Esophagus (tissue), 2 donors: ENCODE results near the gene HS6ST2. TPM values are rescaled to one million over a fixed set of nuclear protein-coding genes. Genes with fewer than 3 reads are reported as not detected.
"Not testable (repeated sequence)": the region's sequence is repeated elsewhere in the genome, so short reads cannot be mapped to it uniquely, and the experiment has no call there.

ENCODE experiments used
- H3K27ac ChIP-seq, 2 donors: one replicate each; pipeline ENCODE4 v1.5.1; 2013; ENCODE audit warnings: low read depth in 2 of 2, mild to moderate bottlenecking in 2 of 2, inconsistent platforms in 1 of 2, low read length in 1 of 2, moderate library complexity in 1 of 2
- H3K27me3 ChIP-seq, 2 donors: one replicate each; pipeline ENCODE4 v1.6.1; 2013; ENCODE audit warnings: low read length in 2 of 2, control low read depth in 1 of 2, mild to moderate bottlenecking in 1 of 2; ENCODE audit not compliant: insufficient read depth in 2 of 2, control insufficient read depth in 1 of 2
- H3K36me3 ChIP-seq, 2 donors: one replicate each; pipeline ENCODE4 v1.6.1; 2013; ENCODE audit warnings: low read length in 1 of 2; ENCODE audit not compliant: control insufficient read depth in 2 of 2, insufficient read depth in 2 of 2
- H3K4me1 ChIP-seq, 2 donors: one replicate each; pipeline ENCODE4 v1.6.1; 2013; ENCODE audit warnings: low read length in 1 of 2; ENCODE audit not compliant: control insufficient read depth in 2 of 2, insufficient read depth in 2 of 2
- H3K4me3 ChIP-seq, 2 donors: one replicate each; pipeline ENCODE4 v1.5.1; 2013; ENCODE audit warnings: low read length in 2 of 2, mild to moderate bottlenecking in 2 of 2, low read depth in 1 of 2, moderate library complexity in 1 of 2
- H3K9me3 ChIP-seq, 2 donors: one replicate each; pipeline ENCODE4 v1.6.1; 2013; ENCODE audit warnings: mild to moderate bottlenecking in 2 of 2, low read depth in 1 of 2, low read length in 1 of 2, moderate library complexity in 1 of 2; ENCODE audit not compliant: control insufficient read depth in 2 of 2, insufficient read depth in 1 of 2
- WGBS, 2 donors: extraction: QIAGEN DNeasy Blood & Tissue Kit; methylation state at CpG; one replicate each; pipeline ENCODE4 v1.1.7; 2013; 5-methylcytosine and 5-hydroxymethylcytosine counted together
- polyA plus RNA-seq, 2 donors: library from polyadenylated mRNA; stranded (reverse); fragments of 200-250 nt; gene quantifications; one replicate each; pipeline ENCODE4 v1.2.3, GENCODE V29; 2013
- donor health status: healthy with polysubstance abuse.
- donor health status: Bipolar disorder and iron deficiency.

HS6ST2 gene
- polyA plus RNA-seq, 2 donors = 0.81 to 2.8 TPM

DNA sequence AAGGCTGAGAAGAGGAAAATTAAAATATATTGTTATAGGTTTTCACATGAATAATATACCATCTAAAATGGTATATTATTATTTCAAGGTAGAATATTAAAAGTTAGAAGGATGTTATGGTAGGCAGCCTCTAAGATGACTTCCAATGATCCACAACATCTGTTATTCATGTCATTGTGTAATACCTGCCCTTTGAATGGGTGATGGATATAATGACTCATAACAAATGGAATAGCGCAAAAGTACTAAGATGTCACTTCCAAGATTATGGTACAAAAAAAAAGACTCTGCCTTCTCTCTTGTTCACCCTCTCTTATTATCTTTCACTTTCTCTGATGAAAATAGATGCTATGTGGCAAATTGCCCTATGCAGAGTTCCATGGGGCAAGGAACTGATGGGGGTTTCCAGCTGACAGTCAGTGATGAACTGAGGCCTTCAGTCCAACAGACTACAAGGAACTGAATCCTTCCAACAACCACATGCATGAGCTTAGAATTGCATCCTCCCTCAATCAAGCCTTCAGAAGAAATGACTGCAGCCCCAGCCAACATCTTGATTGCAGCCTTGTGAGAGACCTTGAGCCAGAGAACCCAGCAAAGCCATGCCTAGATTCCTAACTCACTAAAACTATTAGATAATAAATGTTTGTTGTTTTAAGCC, 57.7 kb downstream of the HS6ST2 start:
- H3K27ac ChIP-seq = no peak overlapping the region
- H3K4me3 ChIP-seq = no peak overlapping the region
- H3K36me3 ChIP-seq = no peaks in the 10 kb centered on the region
- H3K4me1 ChIP-seq = no peaks in the 10 kb centered on the region
- WGBS, 2 donors = 56 to 81% methylated on average over 1 of the region's 1 CpG
- no peaks in the 10 kb centered on the region for H3K27me3 ChIP-seq
- H3K9me3 ChIP-seq = no peaks in the 10 kb centered on the region

DNA sequence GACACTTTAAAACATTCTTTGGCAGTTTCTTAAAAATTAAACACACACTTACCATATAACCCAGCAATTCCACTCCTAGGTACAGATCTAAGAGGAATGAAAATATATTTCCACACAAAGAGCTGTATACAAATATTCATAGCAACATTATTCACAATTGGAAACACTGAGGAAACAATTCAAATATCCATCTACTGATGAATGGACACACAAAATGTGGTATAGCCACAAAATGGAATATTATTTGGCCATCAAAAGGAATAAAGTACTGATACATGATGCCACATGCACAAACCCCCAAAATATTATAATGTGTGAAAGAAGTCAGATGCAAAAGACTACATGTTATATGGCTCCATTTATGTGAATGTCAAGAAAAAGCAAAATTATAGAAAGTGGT, 70.9 kb downstream of the HS6ST2 start:
- Histone ChIP-seq H3K27ac (no peak overlapping the region), H3K27me3 (no peaks in the 10 kb centered on the region), H3K4me3 (no peak overlapping the region), H3K36me3 (no peaks in the 10 kb centered on the region), H3K4me1 (no peaks in the 10 kb centered on the region), H3K9me3 (no peaks in the 10 kb centered on the region)

DNA sequence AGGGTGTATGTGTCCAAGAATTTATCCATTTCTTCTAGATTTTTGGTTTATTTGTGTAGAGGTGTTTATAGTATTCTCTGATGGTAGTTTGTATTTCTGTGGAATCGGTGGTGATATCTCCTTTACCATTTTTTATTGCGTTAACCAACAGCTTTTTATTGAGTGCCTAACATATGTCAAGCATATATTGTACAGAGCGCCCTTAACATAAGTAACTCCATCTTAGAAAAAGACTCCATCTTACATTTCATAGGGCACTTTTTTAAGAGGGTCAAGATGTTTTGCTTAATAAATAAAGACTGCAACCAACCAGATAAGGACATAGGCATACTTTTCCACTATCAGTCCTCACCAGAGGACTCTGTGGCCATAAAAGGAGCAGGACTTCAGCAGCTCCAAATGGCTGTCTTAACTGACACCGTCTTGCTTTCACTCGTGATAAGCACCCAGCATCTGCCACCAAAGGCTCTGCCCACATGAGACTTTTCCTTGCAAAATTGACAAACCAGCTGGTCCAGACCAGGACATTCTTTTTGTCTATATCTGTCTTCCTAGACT, 75.0 kb downstream of the HS6ST2 start:
- WGBS, 2 donors = 86 to 89% methylated on average over 5 of the region's 5 CpGs
- Histone ChIP-seq H3K4me1 (no peaks in the 10 kb centered on the region), H3K27ac (no peak overlapping the region), H3K9me3 (no peaks in the 10 kb centered on the region), H3K4me3 (no peak overlapping the region), H3K36me3 (no peaks in the 10 kb centered on the region), H3K27me3 (no peaks in the 10 kb centered on the region)

DNA sequence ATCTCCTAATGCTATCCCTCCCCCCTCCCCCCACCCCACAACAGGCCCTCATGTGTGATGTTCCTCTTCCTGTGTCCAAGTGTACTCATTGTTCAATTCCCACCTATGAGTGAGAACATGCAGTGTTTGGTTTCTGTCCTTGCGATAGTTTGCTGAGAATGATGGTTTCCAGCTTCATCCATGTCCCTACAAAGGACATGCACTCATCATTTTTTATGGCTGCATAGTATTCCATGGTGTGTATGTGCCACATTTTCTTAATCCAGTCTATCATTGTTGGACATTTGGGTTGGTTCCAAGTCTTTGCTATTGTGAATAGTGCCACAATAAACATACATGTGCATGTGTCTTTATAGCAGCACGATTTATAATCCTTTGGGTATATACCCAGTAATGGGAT, 77.7 kb downstream of the HS6ST2 start:
- not testable (repeated sequence) for H3K9me3 ChIP-seq, H3K27ac ChIP-seq, H3K4me3 ChIP-seq, H3K27me3 ChIP-seq, H3K4me1 ChIP-seq, H3K36me3 ChIP-seq
- WGBS, 2 donors = 84 to 100% methylated on average over 1 of the region's 2 CpGs

DNA sequence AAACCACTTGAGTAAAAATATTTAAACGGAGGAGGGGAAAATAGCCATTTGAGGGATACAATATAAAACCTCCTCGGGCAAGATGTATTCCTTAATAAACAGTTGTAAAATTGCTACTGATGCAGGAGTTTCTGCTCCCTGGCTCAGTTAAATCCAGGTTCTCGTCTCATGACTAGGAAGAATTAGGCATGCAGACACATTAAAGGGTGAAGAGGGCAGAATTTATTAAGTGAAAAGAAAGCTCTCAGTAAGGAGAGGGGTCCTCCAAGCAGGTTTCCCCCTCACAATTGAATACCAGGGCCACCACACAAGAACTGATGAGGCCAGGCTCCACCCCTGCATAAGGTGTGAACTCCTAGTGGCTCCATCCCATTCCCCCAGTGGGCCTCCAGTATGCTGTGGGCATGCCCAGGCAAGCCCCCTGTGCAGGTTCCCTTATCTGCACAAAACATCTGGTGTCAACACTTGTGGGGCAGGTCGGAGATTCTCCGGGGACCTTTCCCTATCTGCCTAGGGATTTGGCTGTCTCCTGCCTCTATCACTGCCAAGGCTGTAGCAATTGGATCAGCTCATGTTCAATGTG, 80.4 kb downstream of the HS6ST2 start:
- Histone ChIP-seq H3K36me3 (no peaks in the 10 kb centered on the region), H3K4me1 (no peaks in the 10 kb centered on the region), H3K27ac (no peak overlapping the region), H3K27me3 (peaks cover 0 to 4% of the 10 kb centered on the region in 2 donors), H3K9me3 (no peaks in the 10 kb centered on the region), H3K4me3 (no peak overlapping the region)
- WGBS, 2 donors = 60 to 64% methylated on average over 5 of the region's 5 CpGs

DNA sequence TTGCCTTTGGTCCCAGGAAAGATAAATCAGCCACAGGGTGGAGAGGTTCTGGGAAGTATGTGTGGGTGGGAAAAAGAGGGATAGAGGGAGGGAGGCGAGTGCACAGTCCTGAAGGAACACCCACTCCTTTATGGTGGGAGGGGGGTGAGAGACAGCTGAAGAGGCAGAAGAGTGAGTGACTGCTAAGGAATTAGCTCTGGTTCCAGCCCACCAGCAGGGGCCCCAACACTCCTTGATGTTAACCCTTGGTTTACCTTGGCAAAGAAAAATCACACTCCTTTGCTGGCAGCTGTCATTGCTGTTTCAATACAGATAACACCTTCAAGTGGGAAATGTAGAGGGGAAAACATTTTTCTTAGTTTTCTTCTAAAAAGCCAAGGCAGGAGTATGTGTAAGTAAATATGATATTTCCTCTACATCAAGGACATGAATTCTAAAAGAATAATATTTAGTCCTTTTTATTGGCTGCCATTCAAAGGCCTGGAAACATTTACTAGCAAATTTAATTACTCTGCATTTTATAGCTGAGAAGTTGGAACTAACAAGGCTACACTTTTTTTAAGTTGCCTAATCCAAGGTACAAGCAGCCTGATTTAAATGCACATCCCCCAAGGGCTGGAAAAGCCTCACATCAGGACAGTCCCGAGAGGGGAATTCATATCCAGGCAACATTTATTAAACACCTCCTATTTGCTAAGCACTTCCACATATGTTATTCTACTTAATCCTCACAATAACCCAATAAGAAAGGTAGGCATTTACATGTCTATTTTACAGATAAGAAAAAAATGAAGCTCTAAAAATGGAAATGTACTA, 81.7 kb downstream of the HS6ST2 start:
- H3K27me3 ChIP-seq = peaks cover 0 to 4% of the 10 kb centered on the region in 2 donors
- 30 to 41% methylated on average over 2 of the region's 2 CpGs for WGBS, 2 donors
- H3K36me3 ChIP-seq = no peaks in the 10 kb centered on the region
- H3K9me3 ChIP-seq = no peaks in the 10 kb centered on the region
- H3K27ac ChIP-seq = no peak overlapping the region
- no peaks in the 10 kb centered on the region for H3K4me1 ChIP-seq
- no peak overlapping the region for H3K4me3 ChIP-seq

DNA sequence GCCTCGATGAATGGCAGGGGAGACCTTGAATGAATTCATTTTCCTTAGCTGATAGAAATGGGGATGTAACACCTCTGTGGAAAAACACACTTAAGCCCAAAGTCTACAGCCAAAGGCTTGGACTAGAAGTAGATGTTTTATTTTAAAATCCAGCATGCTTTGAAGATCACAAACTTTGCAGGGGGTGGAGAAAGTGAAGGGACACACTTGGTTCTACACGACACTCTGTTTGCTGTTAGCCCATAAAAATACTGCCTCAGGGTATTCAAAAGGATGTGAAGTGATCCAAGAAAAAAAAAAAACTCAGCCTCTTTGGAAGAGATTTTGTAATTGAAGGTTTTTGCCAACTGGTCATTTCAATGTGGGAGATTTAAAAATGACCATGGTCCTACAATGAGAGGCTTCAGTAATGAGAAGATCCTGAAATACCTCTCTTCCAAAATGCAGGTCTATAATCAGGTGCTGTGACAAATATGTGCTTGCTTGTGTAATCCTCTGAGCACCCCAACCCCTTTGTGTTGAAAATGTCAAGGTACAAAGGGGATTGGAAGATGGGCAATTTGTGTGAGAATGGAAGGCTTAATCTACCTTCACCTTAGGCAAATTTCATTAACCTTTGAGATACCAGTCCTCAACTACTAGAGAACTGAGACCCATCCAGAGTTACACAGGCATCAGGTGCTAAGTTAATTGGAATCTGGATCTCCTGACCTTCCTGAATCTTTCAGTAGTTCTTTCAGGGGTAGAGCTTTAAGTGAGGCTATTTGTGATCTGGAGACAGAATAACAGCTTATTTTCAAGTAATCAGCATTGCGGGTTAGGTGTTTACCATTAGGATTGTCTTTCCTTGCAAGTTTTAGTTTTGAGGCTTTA, 82.5 kb downstream of the HS6ST2 start:
- Histone ChIP-seq H3K9me3 (no peaks in the 10 kb centered on the region), H3K27me3 (peaks cover 0 to 4% of the 10 kb centered on the region in 2 donors), H3K4me1 (no peaks in the 10 kb centered on the region), H3K4me3 (no peak overlapping the region), H3K36me3 (no peaks in the 10 kb centered on the region), H3K27ac (no peak overlapping the region)
- 31 to 34% methylated on average over 3 of the region's 3 CpGs for WGBS, 2 donors

DNA sequence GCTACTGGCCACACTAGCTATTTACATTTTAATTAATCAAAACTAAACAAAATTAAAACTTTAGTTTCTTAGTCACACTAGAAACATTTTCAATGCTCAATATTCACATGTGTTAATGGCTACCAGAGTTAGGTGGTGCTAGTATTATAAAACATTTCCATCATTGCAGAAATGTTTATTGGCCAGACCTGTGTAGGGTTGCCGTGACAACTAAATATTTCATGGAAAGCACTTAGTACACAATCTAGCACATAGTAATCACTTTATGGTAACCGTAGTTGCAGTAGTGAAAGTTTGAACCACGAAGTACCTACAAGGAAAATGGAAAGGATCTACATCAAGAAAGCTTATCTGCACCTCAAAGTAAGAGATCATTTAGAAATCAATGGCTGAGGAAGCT, 95.9 kb downstream of the HS6ST2 start:
- Histone ChIP-seq H3K27ac (no peak overlapping the region), H3K27me3 (no peaks in the 10 kb centered on the region), H3K4me3 (no peak overlapping the region), H3K36me3 (no peaks in the 10 kb centered on the region), H3K4me1 (no peaks in the 10 kb centered on the region), H3K9me3 (no peaks in the 10 kb centered on the region)
- WGBS, 2 donors = 68 to 72% methylated on average over 3 of the region's 3 CpGs

DNA sequence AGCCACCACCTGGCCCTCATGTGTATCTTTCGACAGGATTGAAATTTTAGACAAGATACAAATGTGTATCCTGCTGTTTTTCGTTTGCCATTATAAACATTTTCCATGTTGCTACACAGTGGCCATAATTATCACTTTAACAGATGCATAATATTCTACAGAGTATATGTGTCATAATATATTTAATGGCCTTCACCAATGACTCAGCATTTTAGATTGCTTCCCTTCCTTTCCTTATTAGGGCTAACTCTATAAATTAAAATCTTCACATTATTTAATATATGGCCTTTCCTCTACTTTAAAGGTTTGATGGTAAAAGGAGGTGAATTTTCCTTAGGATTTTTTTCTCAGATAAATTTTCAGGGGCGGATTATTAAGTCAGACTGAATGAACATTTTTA, 97.4 kb downstream of the HS6ST2 start:
- no peaks in the 10 kb centered on the region for H3K9me3 ChIP-seq
- H3K4me3 ChIP-seq = no peak overlapping the region
- no peaks in the 10 kb centered on the region for H3K27me3 ChIP-seq
- no peaks in the 10 kb centered on the region for H3K36me3 ChIP-seq
- 67 to 81% methylated on average over 3 of the region's 3 CpGs for WGBS, 2 donors
- H3K4me1 ChIP-seq = no peaks in the 10 kb centered on the region
- H3K27ac ChIP-seq = no peak overlapping the region
